Ovary (tissue), 9 donors: Measurements from ENCODE around the gene CFAP45. TPM values are rescaled to one million over a fixed set of nuclear protein-coding genes. Genes with fewer than 3 reads are reported as not detected.

Source experiments
- DNase-seq, 5 donors: peaks; one replicate each; pipeline ENCODE4 v3.0.0-alpha.2; 2019 to 2020
- H3K27ac ChIP-seq, 2 donors: fragments of 200-600 bp; one replicate each; pipeline versions ENCODE4 v1.5.1 to v1.8.0; 2019 to 2022
- H3K27me3 ChIP-seq: fragments of 200-600 bp; one replicate; pipeline ENCODE4 v1.8.0; 2022
- H3K36me3 ChIP-seq: fragments of 200-600 bp; sonication (generic); one replicate; pipeline ENCODE4 v1.5.1; 2019
- H3K4me1 ChIP-seq: one replicate; pipeline ENCODE4 v1.8.1; 2013; ENCODE audit warnings: mild to moderate bottlenecking, moderate library complexity; ENCODE audit not compliant: insufficient read depth
- H3K4me3 ChIP-seq: fragments of 200-600 bp; sonication (generic); one replicate; pipeline ENCODE4 v1.5.1; 2017
- H3K9me3 ChIP-seq, 2 donors: fragments of 200-600 bp in 1 of 2; sonication (generic) in 1 of 2; one replicate each; pipeline versions ENCODE4 v1.5.1 to v1.8.1; 2013 to 2019; ENCODE audit warnings: mild to moderate bottlenecking in 1 of 2, moderate library complexity in 1 of 2
- CTCF ChIP-seq, 3 donors: fragments of 450-650 bp in 2 of 3; fragments of 200-600 bp in 1 of 3; IDR thresholded peaks; one replicate each; pipeline versions ENCODE4 v1.5.1 to v1.8.0; 2016 to 2022; ENCODE audit warnings: antibody characterized with exemption in 3 of 3, mild to moderate bottlenecking in 1 of 3
- EP300 ChIP-seq: sonication (generic); formaldehyde crosslinking; IDR thresholded peaks from one replicate; pipeline ENCODE4 v1.6.1; 2017; ENCODE audit warnings: antibody characterized with exemption
- POLR2A ChIP-seq: fragments of 450-650 bp; IDR thresholded peaks from one replicate; pipeline ENCODE4 v1.6.1; 2017; ENCODE audit warnings: antibody characterized with exemption, mild to moderate bottlenecking, moderate library complexity
- WGBS, 3 donors: extraction: QIAGEN DNeasy Blood & Tissue Kit in 1 of 3; methylation state at CpG; one replicate each; pipeline versions ENCODE4 v1.1.5 to v1.1.7; 2013 to 2017; 5-methylcytosine and 5-hydroxymethylcytosine counted together
- intact Hi-C, 4 donors: fragments of 100-400 bp; cut with DNase I; formaldehyde crosslinking; loops; one replicate each; pipeline versions ENCODE4 v1.11.0 to v1.15.1; 2022 to 2023
- microRNA-seq, 3 donors: library from miRNA; unstranded; fragments of <30 nt; microRNA quantifications; one replicate each; pipeline versions ENCODE4 to v1.2.0, GENCODE V29; 2019 to 2020
- polyA plus RNA-seq, 2 donors: library from polyadenylated mRNA; stranded (reverse); fragments of 200-250 nt in 1 of 2; fragments of 350-450 nt in 1 of 2; fragmentation: Illumina TruSeq in 1 of 2; extraction: RNeasy Lipid Tissue Mini Kit (QIAGEN cat#74804) in 1 of 2; gene quantifications; one replicate each; pipeline ENCODE4 v1.2.3, GENCODE V29; 2013 to 2014
- small RNA-seq: library from RNA; depleted of rRNA; stranded (forward); fragments of <200 nt; gene quantifications from one replicate; pipeline ENCODE3, GENCODE V24; 2016
- total RNA-seq, 7 donors: library from RNA; depleted of rRNA in 2 of 7; stranded (reverse); fragments of >200 nt in 2 of 7; fragmentation: NEBNext Ultra II Directional in 3 of 7; extraction: Animal tissue kit (Norgen Biotek cat#: 25700) in 3 of 7; gene quantifications; one replicate each; pipeline versions ENCODE4 v1.1.0 to v1.2.4, GENCODE V29; 2016 to 2023
- donor health status: DM: no; HTN: no; CAD: no; lungs with moderate emphysema.
- donor health status: DM: no; HTN: no; CAD: no.
- donor health status: Bipolar disorder and iron deficiency.
- donor health status: DM: yes; HTN: yes; CAD: no.
- donor health status: DM: no; HTN: no; CAD: no.
- donor health status: DM: yes; HTN: yes; CAD: no.

Gene CFAP45
- total and polyA plus RNA-seq, 9 donors: 0.30 to 16.7 (median 1.4) TPM

- TF ChIP-seq POLR2A: no peak
- no peak for TF ChIP-seq EP300
- no peak for TF ChIP-seq CTCF (IDR thresholded peaks at IDR 0.05)
- intact Hi-C loops: no loop called here
- Histone ChIP-seq H3K27ac (no peak within 1 kb of the TSS), H3K27me3 (no peaks in the 10 kb centered on the region), H3K9me3 (no peaks in the 10 kb centered on the region), H3K4me3 (no peak within 1 kb of the TSS), H3K36me3 (no peaks in the 10 kb centered on the region), H3K4me1 (peaks cover 2% of the 10 kb centered on the region)
- WGBS, 3 donors: 68 to 74% (median 69%) methylated on average over 11 of the region's 11 CpGs
- no peak for DNase-seq
Observed at GRCh38 chr1:159826441-159827101, 73.4 kb downstream of the CFAP45 start, which contains the start of gene SLAMF8. Gene SLAMF8 (plus strand): TSS chr1:159826873. CDS start chr1:159826899, 26 bp downstream.

- H3K27ac ChIP-seq: no peak overlapping the region
- H3K4me1 ChIP-seq: no peaks in the 10 kb centered on the region
- no peaks in the 10 kb centered on the region for H3K27me3 ChIP-seq
- WGBS, 3 donors: 40 to 50% (median 40%) methylated on average over 3 of the region's 3 CpGs
- H3K9me3 ChIP-seq: no peaks in the 10 kb centered on the region
- intact Hi-C loops: no loop called here
- no peak for DNase-seq
- no peak for TF ChIP-seq POLR2A
- H3K4me3 ChIP-seq: no peak overlapping the region
- no peaks in the 10 kb centered on the region for H3K36me3 ChIP-seq
Observed at GRCh38 chr1:159825564-159825963, 74.4 kb downstream of the CFAP45 start.

- H3K36me3 ChIP-seq: no peaks in the 10 kb centered on the region
- no peaks in the 10 kb centered on the region for H3K9me3 ChIP-seq
- TF ChIP-seq POLR2A (no peak), EP300 (no peak), CTCF (IDR thresholded peaks at IDR 0.05) (no peak)
- H3K27me3 ChIP-seq: no peaks in the 10 kb centered on the region
- WGBS, 3 donors: 9 to 17% (median 10%) methylated on average over 7 of the region's 7 CpGs
- intact Hi-C loops: loop anchor here in 1 of 4 donors (2.0 kb wide), 1 partner anchor 21 kb away; the partner anchor contains the start of gene FCRL6
- H3K4me3 ChIP-seq: no peak overlapping the region
- no peaks in the 10 kb centered on the region for H3K4me1 ChIP-seq
- no peak for DNase-seq
- H3K27ac ChIP-seq: no peak overlapping the region
Observed at GRCh38 chr1:159823406-159823805, 76.6 kb downstream of the CFAP45 start.

Small RNA genes lying within 50 kb of the gene (microRNA-seq; reads per million reads assigned to microRNA genes)
- 0 to 0.38 (median 0) reads per million in 3 donors for gene MIR4259

Small RNA genes lying within 50 kb of the gene (small RNA-seq; reads per million reads assigned to genes)
- gene MIR4259 (not detected), gene RF00570 (not detected)

Other genes with a start within 250 kb of the CFAP45 start
- gene CRP, start 185.6 kb downstream of the CFAP45 start, total RNA-seq: 1 to 10 TPM in 2 of 7 donors, under 1 TPM in 2, not detected in 3; 0.96 to 1.7 (median 1.2) TPM
- not detected for gene CRP, start 185.6 kb downstream of the CFAP45 start, polyA plus RNA-seq
- gene DUSP23, start 119.2 kb downstream of the CFAP45 start, total RNA-seq: 100 to 1,000 TPM in 1 of 7 donors, 10 to 100 TPM in 6; 26.9 to 115 (median 37.5) TPM
- gene DUSP23, start 119.2 kb downstream of the CFAP45 start, polyA plus RNA-seq: 10 to 100 TPM; 32.6 to 63.8 TPM
- under 1 TPM in 5 of 7 donors, not detected in 2; 0.17 to 0.48 (median 0.20) TPM for gene FCRL6, start 97.8 kb downstream of the CFAP45 start, total RNA-seq
- gene FCRL6, start 97.8 kb downstream of the CFAP45 start, polyA plus RNA-seq: 1 to 10 TPM in 1 of 2 donors, under 1 TPM in 1; 0.08 to 2.3 TPM
- 1 to 10 TPM in 3 of 7 donors, under 1 TPM in 4; 0.43 to 6.2 (median 0.72) TPM for gene SLAMF8, start 73.3 kb downstream of the CFAP45 start, total RNA-seq
- 1 to 10 TPM in 1 of 2 donors, under 1 TPM in 1; 0.73 to 8.4 TPM for gene SLAMF8, start 73.3 kb downstream of the CFAP45 start, polyA plus RNA-seq
- under 1 TPM in 5 of 7 donors, not detected in 2; 0.18 to 0.48 (median 0.23) TPM for gene VSIG8, start 37.5 kb downstream of the CFAP45 start, total RNA-seq
- gene VSIG8, start 37.5 kb downstream of the CFAP45 start, polyA plus RNA-seq: under 1 TPM in 1 of 2 donors, not detected in 1; 0.06 TPM
- 100 to 1,000 TPM in 6 of 7 donors, 10 to 100 TPM in 1; 81.8 to 202 (median 149) TPM for gene TAGLN2, start 25.3 kb upstream of the CFAP45 start, total RNA-seq
- 100 to 1,000 TPM; 174 to 266 TPM for gene TAGLN2, start 25.3 kb upstream of the CFAP45 start, polyA plus RNA-seq
- gene IGSF9, start 45.4 kb upstream of the CFAP45 start, total RNA-seq: 10 to 100 TPM in 1 of 7 donors, 1 to 10 TPM in 5, under 1 TPM in 1; 0.83 to 14.0 (median 2.0) TPM
- under 1 TPM; 0.10 to 0.87 TPM for gene IGSF9, start 45.4 kb upstream of the CFAP45 start, polyA plus RNA-seq
- not detected for gene SLAMF9, start 54.1 kb upstream of the CFAP45 start, total RNA-seq
- not detected for gene SLAMF9, start 54.1 kb upstream of the CFAP45 start, polyA plus RNA-seq
- gene PIGM, start 131.8 kb upstream of the CFAP45 start, total RNA-seq: 1 to 10 TPM; 3.8 to 7.4 (median 5.9) TPM
- 1 to 10 TPM; 2.7 to 7.1 TPM for gene PIGM, start 131.8 kb upstream of the CFAP45 start, polyA plus RNA-seq
- gene KCNJ10, start 170.0 kb upstream of the CFAP45 start, total RNA-seq: under 1 TPM in 2 of 7 donors, not detected in 5; 0.15 to 0.18 TPM
- under 1 TPM; 0.02 to 0.28 TPM for gene KCNJ10, start 170.0 kb upstream of the CFAP45 start, polyA plus RNA-seq
- not detected for gene KCNJ9, start 181.4 kb upstream of the CFAP45 start, total RNA-seq
- under 1 TPM in 1 of 2 donors, not detected in 1; 0.01 TPM for gene KCNJ9, start 181.4 kb upstream of the CFAP45 start, polyA plus RNA-seq
- gene IGSF8, start 198.5 kb upstream of the CFAP45 start, total RNA-seq: 10 to 100 TPM; 24.2 to 45.6 (median 34.2) TPM
- gene IGSF8, start 198.5 kb upstream of the CFAP45 start, polyA plus RNA-seq: 10 to 100 TPM in 1 of 2 donors, 1 to 10 TPM in 1; 7.3 to 36.7 TPM
- 10 to 100 TPM in 4 of 7 donors, 1 to 10 TPM in 3; 3.0 to 34.0 (median 15.0) TPM for gene ATP1A2, start 215.6 kb upstream of the CFAP45 start, total RNA-seq
- gene ATP1A2, start 215.6 kb upstream of the CFAP45 start, polyA plus RNA-seq: 10 to 100 TPM; 10.4 to 38.6 TPM